OCI-M2 (cell line): Measurements from ENCODE around the gene HMOX2.

Experiments used
- DNase-seq: peaks from one replicate; lab custom pipeline; 2025; ENCODE audit not compliant: unreplicated experiment; lab: John Stamatoyannopoulos, UW

Gene HMOX2

GRCh38 chr16:4463522-4464163 lies 12.6 kb upstream of the HMOX2 start:
- no peak for DNase-seq

DNA sequence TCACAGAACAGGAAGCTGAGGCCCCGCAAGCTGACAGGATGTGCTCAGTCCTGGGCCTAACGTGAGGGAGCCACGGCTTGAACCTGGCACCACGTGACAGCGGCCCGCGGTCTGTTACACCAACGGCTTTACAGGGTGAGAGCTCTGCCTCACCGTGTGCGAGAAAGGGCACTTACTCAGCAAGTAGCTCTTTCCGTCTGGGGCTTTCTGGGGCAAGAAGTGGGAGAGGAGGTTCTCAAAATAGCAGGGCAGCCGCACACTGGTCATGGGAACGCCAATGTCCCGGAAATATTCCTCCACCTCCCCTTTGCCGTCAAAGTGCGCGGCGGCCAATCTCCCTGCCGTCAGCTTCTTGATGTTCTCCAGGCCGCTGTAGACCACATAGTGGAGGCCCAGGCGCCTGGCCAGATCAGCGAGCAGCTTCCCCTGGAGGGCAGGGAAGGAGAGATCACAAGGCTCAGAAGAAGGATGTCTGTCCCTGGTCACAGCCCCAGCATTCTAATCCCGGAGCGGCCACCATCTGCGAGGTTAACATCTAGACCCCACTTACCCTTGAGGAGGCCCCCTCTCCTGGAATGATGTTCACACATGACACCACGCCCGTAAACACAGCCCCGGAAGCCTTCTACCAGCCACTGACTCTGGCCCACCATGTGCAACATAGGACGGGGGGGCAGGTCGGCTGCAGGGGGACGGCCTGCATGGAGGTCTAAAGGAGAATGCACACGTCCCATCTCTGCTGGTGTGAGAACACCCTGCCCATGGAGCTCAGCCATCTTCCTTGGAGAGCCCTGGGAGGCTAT lies 10.0 kb upstream of the HMOX2 start:
- DNase-seq: no peak

DNA sequence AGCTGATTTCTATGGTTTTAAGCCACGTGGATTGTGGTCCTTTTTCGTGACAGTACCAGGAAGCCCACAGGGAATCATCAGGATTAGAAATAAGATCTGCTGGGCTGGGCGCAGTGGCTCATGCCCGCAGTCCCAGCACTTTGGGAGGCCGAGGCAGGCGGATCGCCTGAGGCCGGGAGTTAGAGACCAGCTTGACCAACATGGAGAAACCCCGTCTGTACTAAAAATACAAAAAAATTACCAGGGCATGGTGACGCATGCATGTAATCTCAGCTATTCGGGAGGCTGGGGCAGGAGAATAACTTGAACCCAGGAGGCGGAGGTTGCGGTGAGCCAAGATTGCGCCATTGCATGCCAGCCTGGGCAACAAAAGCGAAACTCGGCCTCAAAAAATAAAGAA lies 8.3 kb upstream of the HMOX2 start:
- no peak for DNase-seq

GRCh38 chr16:4468972-4469371 lies 7.2 kb upstream of the HMOX2 start:
- DNase-seq: no peak

GRCh38 chr16:4471869-4472268 lies 4.3 kb upstream of the HMOX2 start:
- DNase-seq: no peak

- no peak for DNase-seq
These were observed 3.3 kb upstream of the HMOX2 start for GRCh38 chr16:4472880-4473279.

GRCh38 chr16:4474192-4474961 lies 1.8 kb upstream of the HMOX2 start, which contains the start of gene NMRAL1:
TSS of gene NMRAL1 (minus strand) at chr16:4474625. CDS start at chr16:4474132, 493 bp downstream.
- DNase-seq: no peak

DNA sequence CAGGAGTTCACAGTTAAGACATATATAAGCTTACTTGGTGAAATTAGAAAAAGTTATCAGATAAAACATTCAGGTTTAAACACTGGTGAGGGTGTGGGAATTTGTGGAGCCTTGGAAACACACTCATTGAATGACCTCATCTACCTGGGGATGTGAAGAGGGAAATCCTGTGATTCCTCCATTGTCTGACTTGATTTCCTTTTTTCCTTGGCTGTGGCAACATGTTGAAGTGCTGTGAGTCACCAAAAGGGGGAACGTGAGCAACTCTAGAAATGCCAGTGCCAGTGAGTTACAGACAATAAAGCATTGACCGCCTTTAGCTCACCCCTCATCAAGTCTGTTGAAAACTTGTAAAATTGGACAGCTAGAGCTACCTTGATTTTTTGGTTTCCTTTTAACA lies 1.8 kb downstream of the HMOX2 start:
- DNase-seq: no peak

GRCh38 chr16:4481526-4481925 lies 5.3 kb downstream of the HMOX2 start:
- DNase-seq: no peak

GRCh38 chr16:4481963-4482362 lies 5.8 kb downstream of the HMOX2 start:
- no peak for DNase-seq

DNA sequence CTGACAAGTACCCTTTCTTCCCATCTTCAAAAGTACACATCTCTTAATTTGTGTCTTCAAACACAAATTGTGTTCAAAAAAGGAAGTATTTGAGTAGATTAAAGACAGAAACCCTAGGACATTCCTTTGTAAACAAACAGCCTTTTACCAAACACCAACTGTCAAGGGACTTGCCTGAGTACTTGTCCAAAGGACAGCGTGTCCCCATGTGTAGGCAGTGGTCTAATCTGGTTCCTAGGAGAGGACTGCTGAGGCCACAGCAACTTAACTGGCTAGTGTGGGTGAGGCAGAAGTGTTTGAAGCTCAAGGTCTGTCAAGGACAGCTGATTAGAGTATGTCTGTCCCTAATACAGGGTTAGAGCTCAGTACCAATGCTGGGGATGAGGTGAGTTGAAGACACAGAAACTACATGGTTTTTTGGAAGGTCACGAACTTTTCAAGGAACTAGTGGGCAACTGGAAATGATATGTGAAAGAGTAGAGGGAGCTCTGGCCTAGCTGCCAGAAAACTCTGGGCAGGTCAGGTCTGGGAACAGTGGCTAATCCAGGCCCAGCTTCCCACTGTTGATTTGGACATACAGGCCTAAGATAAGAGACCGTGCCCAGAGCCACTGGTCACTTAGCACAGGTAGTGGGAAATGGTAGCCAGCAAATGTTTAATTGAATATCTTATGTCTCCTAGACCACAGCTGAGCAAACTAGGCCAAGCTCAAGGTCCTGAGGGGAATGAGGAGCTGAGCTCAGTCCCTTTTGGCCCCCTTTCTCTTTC lies 10.1 kb downstream of the HMOX2 start:
- DNase-seq: no peak

DNA sequence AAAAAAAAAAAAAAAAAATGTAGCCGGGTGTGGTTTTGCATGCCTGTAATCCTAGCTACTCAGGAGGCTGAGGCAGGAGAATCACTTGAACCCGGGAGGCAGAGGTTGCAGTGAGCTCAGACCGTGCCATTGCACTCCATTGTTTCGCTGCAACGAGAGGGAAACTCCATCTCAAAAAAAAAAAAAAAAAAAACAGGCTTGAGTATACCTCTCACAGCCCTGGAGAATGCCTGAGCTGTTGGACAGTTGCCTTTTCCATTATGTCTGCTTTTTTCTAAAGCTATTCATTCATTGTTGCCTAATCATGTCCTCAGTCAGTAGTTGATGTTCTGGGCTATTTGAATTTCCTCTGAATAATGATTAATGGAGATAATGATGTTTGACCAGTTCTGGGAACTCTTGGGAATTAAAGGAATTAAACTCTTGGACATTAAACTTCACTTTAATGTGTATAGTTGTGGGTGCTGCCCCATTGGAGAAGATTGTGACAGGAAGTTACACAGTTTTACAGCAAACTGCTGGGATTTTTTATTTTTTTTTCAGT lies 11.8 kb downstream of the HMOX2 start:
- DNase-seq: no peak

DNA sequence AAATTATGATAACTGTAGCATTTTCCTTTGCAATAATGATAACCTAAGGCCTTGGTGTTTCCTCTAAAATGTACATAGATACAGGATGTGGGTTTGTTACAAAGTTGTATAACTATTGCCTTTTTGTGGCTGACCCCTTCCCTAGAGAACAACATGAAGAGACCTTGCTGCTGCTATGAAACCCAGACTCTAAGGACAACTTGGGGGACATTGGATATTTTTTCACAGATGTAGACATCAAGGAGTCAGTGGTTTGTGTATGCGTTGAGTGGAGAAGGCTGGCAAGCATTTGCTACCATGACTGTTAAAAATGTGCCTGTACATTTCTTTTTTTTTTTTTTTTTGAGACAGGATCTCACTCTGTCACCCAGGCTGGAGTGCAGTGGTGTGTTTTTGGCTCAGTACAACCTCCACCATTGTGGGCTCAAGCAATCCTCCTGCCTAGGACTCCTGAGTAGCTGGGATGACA lies 12.3 kb downstream of the HMOX2 start:
- no peak for DNase-seq

DNA sequence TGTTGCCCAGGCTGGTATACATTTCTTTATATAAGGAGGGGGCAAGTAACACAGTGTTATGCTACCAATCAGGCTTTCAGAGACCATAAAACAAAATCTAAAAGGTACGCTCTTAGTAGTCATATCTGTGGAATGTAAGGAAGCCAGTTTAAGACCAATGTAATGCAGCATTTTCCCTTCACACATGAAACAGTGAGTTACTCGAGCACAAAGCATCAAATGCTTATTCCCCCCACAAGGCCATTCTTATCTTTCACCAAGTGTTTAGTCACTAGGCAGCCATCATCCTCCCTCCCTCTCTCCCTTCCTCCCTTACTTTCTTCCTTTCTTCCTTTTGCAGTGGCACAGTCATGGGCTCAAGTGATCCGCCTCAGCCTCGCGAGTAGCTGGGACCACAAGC lies 12.8 kb downstream of the HMOX2 start:
- DNase-seq: no peak

- no peak for DNase-seq
These were observed 15.7 kb downstream of the HMOX2 start for GRCh38 chr16:4491898-4492297.

GRCh38 chr16:4494746-4495490 lies 18.7 kb downstream of the HMOX2 start:
- no peak for DNase-seq

DNA sequence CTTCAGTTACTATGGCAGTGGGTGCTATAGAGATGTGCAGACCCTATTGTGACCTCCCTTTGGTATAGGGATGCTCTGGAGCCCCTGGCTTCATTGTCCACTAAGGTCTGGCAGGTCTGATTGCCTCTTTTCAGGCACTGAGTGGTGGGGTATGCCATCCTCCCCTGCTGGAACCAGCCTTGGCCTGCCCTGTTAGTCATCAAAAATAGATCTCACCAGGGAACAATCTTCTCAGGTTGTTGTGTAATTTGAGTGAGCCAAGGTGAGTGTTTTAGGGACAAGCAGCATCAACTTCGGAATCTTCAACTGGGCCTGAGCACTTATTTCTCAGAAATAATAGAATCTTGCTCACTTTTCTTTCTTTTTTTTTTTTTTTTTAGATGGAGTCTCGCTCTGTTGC lies 19.6 kb downstream of the HMOX2 start:
- DNase-seq: no peak

- no peak for DNase-seq
These were observed 20.1 kb downstream of the HMOX2 start for GRCh38 chr16:4496305-4496704.

DNA sequence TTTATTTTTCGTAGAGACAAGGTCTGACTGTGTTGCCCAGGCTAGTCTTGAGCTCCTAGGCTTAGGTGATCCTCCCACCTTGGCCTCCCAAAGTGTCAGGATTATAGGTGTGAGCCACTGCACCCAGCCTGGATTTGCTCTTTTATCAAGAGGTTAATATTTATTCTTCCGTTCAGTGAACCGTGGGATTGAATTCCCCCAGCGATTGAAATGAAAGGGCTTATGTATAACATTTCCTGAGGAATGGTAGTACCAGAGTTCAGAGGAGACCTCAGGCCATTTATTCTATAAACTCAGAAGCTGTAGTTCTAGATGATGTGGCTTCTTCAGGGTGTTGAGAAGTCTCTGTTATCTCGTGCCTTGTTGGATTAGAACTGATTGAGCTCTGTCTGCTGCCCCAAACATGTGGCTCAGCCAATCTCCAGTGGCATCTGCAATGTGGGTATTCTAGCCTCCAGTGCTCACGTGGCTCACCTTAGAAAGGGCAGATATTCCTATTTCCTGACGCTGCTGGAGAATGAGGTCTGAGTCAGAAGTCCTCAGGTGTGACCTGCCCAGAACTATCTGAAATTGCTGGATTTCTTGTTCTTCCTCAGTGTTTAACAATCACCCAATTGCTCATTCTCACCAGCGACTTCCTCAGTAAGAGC lies 22.5 kb downstream of the HMOX2 start:
- no peak for DNase-seq

DNA sequence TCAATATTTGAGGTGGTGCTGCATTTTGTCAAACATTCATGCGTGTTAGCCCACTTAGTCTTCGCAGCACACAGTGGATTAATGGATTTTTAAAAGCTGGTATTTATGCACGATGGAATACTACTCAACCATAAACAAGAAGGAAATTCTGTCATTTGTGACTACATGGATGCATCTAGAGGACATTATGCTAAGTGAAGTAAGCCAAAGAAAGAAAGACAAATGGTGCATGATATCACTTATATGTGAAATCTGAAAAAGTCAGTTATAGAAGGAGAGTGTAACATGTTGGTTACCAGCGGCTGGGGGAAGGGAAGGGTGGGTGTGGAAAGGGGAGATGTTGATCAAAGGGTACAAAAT lies 23.0 kb downstream of the HMOX2 start:
- no peak for DNase-seq
